Measurements from ENCODE around the gene RPL41.

RPL41 gene

GRCh38 chr12:56154818-56155217 is 38.4 kb downstream of the RPL41 start:
- no peak for DNase-seq (ENCODE audit: low read depth, low spot score)

- no peak for DNase-seq (ENCODE audit: low read depth, low spot score)
These were observed 38.9 kb downstream of the RPL41 start for GRCh38 chr12:56155256-56155845.

GRCh38 chr12:56156464-56157200 is 40.2 kb downstream of the RPL41 start:
- peak; percentile 17 for DNase-seq (ENCODE audit: low read depth, low spot score)

- peak; percentile 89 for DNase-seq (ENCODE audit: low read depth, low spot score)
These were observed 41.0 kb downstream of the RPL41 start for GRCh38 chr12:56157201-56158028.

- DNase-seq (ENCODE audit: low read depth, low spot score): peak; percentile 98
These were observed 41.8 kb downstream of the RPL41 start, which contains the start of gene MYL6 for GRCh38 chr12:56158029-56158925. Gene MYL6 (plus strand): TSS chr12:56158359. CDS start chr12:56158402, 43 bp downstream.

- DNase-seq (ENCODE audit: low read depth, low spot score): peak; percentile 84
These were observed 42.6 kb downstream of the RPL41 start for GRCh38 chr12:56158926-56159461.

- DNase-seq (ENCODE audit: low read depth, low spot score): no peak
These were observed 43.2 kb downstream of the RPL41 start for GRCh38 chr12:56159482-56160192.

- peak; percentile 17 for DNase-seq (ENCODE audit: low read depth, low spot score)
These were observed 43.8 kb downstream of the RPL41 start for GRCh38 chr12:56160193-56160763.

GRCh38 chr12:56160894-56161689 is 44.7 kb downstream of the RPL41 start:
- DNase-seq (ENCODE audit: low read depth, low spot score): no peak

GRCh38 chr12:56161690-56162351 is 45.4 kb downstream of the RPL41 start:
- DNase-seq (ENCODE audit: low read depth, low spot score): no peak

GRCh38 chr12:56162468-56163290 is 46.2 kb downstream of the RPL41 start:
- DNase-seq (ENCODE audit: low read depth, low spot score): peak; percentile 44

- peak; percentile 24 for DNase-seq (ENCODE audit: low read depth, low spot score)
These were observed 47.3 kb downstream of the RPL41 start for GRCh38 chr12:56163533-56164344.

GRCh38 chr12:56164345-56164729 is 47.9 kb downstream of the RPL41 start:
- DNase-seq (ENCODE audit: low read depth, low spot score): peak; percentile 22

GRCh38 chr12:56165369-56165768 is 48.9 kb downstream of the RPL41 start:
- DNase-seq (ENCODE audit: low read depth, low spot score): peak; percentile 25
